PC-3 (cell line): ENCODE measurements around the gene SLC38A4.

Source experiments
- EZH2 ChIP-seq: fragments of 300-600 bp; sonication (generic); IDR thresholded peaks from one replicate; pipeline ENCODE4 v1.6.1; 2017; ENCODE audit warnings: antibody characterized with exemption, mild to moderate bottlenecking, low read length; ENCODE audit not compliant: unreplicated experiment
- TF ChIP-seq, protein P1 (sequence below): fragments of 300-600 bp; sonication (generic); conservative IDR thresholded peaks from 2 replicates; pipeline ENCODE4 v1.5.1; 2017; ENCODE audit warnings: antibody characterized with exemption, low read depth, mild to moderate bottlenecking, low read length

DNA sequence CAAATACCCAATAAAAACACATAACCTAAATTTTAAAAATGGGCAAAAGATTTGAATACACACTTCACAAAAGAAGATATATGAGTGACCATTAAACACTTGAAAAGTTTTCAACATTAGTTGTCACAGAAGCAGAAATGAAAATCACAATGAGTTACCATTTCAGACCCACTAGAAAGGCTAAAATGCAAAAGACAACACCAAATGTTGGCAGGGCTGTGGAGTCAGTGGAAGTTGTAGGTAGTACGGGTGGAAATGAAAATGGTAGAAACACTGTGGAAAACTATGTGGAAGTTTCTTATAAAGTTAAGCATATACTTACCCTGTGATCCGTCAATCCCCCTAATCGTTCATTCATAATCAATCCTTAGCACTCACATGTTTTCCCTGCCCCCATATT lies 61.8 kb downstream of the SLC38A4 start:
- TF ChIP-seq, protein P1, sequence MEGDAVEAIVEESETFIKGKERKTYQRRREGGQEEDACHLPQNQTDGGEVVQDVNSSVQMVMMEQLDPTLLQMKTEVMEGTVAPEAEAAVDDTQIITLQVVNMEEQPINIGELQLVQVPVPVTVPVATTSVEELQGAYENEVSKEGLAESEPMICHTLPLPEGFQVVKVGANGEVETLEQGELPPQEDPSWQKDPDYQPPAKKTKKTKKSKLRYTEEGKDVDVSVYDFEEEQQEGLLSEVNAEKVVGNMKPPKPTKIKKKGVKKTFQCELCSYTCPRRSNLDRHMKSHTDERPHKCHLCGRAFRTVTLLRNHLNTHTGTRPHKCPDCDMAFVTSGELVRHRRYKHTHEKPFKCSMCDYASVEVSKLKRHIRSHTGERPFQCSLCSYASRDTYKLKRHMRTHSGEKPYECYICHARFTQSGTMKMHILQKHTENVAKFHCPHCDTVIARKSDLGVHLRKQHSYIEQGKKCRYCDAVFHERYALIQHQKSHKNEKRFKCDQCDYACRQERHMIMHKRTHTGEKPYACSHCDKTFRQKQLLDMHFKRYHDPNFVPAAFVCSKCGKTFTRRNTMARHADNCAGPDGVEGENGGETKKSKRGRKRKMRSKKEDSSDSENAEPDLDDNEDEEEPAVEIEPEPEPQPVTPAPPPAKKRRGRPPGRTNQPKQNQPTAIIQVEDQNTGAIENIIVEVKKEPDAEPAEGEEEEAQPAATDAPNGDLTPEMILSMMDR: no peak
- TF ChIP-seq EZH2: no peak
